Measurements from ENCODE around the gene DNASE1L2. TPM values are rescaled to one million over a fixed set of nuclear protein-coding genes. Genes with fewer than 3 reads are reported as not detected.

The DNASE1L2 gene
- polyA plus RNA-seq, 5 donors, result 0.60 to 1.2 (median 0.77) TPM

DNA sequence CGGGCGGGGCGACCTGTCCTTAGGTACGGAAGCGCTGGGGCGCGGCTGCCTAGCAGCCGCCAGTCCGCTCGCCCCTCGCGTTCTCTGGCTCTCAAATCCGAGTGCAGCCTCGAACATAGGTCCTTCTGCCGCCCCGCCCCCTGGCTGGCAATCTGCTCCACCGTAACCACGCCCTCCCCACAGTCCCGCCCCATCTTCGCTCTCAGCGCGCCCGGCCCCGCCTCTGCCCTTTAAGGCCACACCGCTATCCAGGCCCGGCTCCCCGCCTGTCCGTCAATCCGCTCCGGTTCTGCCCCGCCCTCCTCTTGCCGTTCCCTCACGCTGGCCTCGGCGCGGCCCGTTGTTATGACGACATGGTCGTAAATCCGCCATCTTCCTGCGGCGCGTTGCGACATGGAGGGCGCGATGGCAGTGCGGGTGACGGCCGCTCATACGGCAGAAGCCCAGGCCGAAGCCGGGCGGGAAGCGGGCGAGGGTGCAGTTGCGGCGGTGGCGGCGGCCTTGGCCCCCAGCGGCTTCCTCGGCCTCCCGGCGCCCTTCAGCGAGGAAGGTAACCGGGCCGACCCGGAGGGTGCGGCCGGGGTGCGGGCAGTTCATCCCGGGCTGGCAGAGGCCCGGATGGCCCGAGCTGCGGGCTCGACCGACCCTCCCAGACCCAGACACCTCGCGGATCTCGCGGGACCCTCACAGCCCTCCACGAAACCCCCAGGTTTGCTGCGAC is 12.9 kb upstream of the DNASE1L2 start, which contains the start of gene E4F1:
Gene E4F1 (plus strand): TSS at position 371 of the 721 bp plus-strand sequence. CDS start 23 bp downstream, at position 394.
- DNase-seq, result peak; percentile 98 to 99

DNA sequence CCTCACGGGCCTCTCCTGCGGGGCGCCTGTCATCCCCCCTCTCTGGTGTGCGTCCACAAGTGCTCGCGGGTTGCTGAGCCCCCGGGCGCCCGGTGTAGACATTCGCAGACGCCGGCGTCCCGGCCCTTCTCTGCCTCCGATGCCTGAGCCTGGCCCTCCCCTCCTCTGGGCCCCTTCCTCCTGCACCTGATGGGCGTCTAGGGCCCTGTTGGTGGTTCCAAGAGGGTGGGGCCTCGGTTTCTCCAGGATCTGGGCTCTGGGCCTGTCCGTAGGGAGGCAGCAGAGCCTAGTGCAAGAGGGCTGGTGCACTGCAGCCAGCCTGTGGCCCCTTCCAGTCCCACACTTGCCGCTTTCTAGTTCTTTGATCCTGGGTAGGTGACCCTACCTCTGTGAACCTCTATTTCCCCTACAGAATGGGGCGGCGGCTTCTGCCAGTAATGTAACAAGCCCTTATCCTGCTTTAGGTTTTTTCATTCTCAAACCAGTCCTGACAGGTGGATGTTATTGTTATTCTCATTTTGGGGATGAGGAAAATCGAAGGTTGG is 12.2 kb upstream of the DNASE1L2 start:
- no peak for DNase-seq

DNA sequence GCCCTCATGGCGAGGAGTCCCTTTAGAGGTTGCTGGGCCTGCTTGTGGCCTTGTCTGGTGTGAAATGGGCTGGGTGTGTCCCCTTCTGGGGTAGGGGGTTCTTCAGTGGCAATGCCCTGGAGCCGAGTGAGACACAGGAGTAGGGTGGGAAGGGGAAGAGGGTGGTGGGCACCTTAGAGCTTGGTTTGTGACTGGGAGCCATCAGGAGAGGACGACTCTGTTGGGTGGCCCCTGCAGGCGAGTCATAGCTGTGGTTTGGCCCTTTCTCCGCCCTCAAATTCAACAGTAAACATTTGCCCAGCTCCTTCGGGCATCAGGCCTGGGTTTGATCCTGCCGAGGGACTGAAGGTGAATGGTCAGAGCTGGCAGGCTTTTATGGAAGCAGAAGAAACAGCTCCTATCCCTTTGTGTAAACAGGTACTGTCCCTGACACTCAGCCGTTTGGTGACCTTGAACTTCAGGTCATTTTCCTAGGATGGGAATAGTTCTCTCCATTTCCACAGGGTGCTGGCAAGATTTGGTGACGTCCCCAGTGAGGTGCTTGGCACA is 9.9 kb upstream of the DNASE1L2 start:
- DNase-seq, result no peak

DNA sequence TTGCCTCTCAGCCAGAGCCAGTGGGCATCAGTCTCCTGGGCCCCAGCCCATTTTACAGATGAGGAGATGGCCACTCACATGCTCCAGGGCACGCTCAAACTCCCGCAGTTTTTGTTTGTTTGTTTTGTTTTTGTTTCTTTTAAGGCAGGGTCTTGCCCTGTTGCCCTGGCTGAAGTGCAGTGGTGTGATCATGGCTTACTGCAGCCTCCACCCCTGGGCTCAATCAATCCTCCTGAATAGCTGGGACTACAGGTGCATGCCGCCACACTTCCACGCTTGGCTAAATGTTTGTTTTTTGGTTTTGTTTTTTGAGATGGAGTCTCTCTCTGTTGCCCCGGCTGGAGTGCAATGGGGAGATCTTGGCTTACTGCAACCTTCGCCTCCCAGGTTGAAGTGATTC is 9.3 kb upstream of the DNASE1L2 start:
- DNase-seq, result no peak

DNA sequence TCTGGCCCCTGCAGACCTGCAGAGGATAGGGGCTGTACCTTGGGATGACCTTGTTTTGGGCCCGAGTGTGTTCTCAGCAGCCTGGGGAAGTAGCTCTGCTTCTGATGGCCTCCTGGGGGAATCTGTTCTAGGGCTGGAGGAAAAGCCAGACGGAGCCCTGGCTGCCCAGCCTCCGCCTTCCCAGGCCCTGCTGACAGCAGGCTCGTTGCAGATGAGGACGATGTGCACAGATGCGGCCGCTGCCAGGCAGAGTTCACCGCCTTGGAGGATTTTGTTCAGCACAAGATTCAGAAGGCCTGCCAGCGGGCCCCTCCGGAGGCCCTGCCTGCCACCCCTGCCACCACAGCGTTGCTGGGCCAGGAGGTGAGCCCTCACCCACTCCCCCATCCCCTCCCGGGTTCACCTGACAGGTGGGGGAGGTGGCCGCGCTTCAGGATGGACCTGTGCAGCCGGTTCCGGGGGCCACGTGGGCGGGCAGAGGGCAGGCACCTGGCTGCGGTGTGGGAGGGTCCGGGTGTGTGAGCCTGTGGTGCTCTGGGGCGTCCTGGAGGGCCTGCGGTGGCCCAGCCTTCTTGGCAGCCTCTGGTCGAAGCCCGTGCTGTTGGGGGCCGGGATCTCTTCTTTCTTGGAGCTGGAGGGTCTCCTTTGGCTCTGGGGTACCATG is 8.0 kb upstream of the DNASE1L2 start:
- no peak for DNase-seq

DNA sequence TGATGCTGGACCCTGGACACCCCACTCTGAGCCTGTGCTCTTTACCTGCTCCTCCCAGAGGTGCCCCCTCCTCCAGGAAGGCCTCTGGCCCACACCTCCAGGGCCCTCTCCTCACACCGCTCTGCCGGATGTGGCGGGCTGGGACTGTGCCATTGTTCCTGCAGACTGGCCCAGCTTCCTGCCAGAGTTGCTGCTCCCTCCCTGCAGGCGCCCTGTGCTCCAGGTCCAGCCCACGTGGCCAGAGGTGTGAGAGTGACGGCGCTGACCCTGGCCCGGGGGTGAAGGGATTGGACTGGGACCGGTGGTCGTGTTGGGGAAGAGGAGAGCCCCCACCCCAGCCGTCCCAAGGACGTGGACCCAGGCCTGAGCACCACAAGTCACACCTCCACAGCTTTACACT is 7.2 kb upstream of the DNASE1L2 start:
- DNase-seq, result no peak

DNA sequence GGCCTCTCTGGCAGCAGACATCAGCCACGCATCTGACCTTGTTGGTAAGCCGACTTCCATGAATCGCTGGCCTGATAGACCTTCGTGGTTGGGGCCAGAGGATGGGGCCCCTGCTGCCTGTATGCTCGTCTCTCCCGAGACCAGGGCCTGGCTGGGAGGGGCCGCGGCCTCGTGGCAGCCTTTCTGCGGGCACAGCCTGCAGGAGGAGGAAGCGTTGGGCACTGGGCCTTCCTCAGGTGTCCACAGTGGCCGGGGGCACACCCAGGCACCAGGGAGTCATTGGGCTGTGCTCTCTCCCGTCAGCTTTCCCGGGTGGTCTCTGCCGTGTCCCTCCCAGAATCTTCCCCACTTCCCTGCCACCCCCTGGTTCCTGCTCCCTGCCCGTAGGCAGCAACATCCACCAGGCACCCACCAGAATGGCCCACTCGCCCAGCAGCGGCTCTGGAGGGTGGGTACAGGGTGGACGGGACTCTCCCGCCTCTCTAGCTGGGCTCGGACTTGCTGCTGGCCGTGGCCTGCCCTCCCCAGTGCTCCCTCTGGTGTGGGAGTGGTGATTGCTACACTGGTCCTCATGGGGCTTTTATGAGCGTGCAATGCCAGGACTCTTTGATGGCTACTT is 6.5 kb upstream of the DNASE1L2 start:
- no peak for DNase-seq

DNA sequence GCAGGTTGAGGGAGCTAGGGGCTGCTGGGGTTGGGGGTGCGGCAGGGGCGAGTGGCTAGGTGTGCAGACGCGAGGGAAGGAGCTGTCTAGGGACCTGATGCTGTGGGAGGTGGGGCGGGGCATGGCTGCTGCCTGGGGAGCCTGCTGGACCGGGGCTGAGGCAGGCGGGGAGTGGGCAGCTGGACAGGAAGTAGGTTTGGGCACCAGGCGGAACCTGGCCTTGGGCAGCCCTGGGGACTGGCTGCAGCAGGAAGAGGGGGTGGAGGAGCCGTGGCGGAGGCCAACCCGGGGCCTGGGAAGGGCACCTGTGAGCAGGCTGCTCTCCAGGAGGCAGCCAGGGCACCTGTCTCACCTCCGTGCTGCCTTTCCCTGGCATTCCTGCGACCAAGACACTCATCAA is 5.9 kb upstream of the DNASE1L2 start:
- no peak for DNase-seq

DNA sequence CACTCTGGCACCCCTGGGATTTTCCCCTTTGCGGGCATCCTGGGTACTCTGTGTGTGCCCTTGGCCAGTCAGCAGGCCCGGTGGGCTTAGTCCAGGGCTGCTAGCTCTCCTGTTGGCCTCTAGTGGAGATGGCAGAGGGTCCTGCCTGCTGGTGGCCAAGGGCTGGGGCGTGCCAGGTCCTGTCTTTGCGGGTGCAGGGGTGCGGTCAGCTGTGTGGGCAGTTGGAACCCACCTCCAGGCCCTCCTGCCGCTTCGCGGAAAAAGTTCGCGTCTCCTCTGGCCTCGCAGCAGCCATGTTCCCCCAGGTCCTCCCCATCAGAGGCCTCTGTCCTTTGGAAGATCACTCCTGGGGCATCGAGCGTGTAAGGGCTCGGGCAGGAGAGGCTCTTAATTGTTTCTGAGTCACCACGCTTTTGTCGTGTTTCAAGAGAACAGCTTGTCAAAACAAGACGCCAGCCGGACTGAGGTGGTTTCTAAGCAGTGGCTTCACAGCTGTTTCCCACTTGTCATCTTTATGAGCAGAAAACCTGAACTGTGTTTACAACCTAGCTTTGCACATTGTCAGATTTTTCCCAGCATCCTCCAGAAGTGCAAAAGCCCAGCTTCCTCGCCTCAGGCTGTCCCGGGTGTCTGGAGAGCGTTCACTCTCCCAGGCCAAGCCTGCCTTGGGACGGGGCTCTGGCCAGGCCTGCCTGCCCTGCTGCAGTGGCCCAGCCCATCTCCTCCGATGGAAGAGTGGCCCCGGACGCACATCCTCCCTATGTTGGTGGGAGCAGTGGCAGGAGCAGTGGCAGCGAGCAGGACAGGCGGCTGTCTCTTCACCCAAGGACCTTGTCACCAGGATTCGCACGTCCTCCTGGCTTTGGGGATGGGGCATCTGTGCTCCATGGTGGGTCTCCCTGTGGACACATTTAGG is 5.0 kb upstream of the DNASE1L2 start:
- no peak for DNase-seq

DNA sequence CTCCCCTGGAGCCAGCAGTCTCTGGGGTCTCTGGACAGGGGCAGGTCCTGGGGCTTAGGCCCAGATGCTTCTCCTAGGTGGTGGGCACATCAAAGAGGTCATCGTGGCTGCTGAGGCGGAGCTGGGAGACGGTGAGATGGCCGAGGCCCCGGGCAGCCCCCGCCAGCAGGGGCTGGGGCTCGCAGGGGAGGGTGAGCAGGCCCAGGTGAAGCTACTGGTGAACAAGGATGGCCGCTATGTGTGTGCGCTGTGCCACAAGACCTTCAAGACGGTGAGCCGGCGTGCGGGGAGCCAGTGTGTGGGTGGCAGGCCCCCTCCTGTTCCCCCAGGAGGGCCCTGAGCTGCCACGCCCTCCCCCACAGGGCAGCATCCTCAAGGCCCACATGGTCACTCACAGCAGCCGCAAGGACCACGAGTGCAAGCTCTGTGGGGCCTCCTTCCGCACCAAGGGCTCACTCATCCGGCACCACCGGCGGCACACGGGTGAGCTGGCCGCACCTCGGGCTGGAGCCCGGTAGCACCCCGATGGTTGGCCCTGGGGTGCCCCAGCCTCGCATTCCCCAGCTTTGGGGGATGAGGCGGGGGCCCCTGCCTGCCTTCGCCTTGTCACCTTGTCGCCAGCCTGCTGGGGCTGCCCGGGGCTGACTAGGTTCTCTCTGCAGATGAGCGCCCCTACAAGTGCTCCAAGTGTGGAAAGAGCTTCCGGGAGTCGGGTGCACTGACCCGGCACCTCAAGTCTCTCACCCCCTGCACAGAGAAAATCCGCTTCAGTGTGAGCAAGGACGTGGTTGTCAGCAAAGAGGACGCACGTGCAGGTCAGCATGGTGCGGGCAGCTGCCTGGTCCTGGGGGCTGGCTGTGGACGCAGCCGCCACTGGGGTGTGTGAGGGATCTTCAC is 3.9 kb upstream of the DNASE1L2 start:
- no peak for DNase-seq

DNA sequence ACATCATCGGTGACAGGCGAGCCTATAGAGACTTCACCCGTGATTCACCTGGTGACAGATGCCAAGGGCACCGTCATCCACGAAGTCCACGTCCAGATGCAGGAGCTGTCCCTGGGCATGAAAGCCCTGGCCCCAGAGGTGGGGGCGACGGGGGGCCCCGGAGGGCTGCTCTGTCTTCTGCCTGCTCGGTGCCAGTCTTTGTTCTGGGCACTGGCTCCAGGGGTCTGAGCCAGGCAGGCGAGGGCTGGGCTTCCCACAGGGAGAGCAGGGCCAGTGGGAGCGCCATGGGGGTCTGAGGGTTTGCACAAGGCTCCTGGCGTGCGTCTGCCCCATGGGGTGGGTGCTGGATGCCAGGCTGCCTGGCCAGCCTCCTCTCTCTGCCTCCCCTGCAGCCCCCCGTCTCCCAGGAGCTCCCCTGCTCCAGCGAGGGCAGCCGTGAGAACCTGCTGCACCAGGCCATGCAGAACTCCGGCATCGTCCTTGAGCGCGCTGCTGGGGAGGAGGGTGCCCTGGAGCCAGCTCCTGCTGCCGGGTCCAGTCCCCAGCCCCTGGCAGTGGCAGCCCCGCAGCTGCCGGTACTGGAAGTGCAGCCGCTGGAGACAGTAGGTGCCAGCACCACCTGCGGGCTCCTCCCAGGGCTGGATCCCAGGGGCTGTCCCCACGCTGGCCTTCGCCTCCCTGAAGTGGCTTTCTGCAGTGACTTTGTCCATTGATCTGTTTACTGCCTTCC is 3.0 kb upstream of the DNASE1L2 start:
- DNase-seq, result no peak

DNA sequence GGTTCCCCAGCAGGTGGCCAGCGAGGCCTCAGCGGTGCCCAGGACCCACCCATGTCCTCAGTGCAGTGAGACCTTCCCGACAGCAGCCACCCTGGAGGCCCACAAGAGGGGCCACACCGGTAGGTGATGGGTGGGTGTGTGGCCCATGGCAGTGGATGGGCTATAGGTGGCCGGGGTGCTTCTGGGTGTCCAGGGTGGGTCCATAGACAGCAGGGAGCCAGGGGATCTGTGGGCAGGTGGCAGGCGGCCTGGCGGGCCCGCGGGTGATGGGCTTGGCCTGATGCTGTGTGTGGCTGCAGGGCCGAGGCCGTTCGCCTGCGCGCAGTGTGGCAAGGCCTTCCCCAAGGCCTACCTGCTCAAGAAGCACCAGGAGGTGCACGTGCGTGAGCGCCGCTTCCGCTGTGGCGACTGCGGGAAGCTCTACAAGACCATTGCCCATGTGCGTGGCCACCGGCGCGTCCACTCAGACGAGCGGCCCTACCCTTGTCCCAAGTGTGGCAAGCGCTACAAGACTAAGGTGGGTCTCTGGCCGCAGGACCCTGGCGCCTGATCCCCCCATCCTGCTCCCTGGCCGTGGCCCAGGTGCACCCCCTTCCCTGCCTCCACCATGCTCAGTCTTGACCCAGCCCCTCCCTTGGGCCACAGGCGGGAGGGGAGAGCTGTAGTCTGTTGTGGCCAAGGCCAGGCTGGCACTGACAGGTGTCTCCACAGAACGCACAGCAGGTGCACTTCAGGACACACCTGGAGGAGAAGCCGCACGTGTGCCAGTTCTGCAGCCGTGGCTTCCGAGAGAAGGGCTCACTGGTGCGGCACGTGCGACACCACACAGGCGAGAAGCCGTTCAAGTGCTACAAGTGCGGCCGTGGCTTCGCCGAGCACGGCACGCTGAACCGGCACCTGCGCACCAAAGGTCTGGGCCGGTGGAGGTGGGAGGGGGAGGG is 2.1 kb upstream of the DNASE1L2 start:
- DNase-seq, result no peak

DNA sequence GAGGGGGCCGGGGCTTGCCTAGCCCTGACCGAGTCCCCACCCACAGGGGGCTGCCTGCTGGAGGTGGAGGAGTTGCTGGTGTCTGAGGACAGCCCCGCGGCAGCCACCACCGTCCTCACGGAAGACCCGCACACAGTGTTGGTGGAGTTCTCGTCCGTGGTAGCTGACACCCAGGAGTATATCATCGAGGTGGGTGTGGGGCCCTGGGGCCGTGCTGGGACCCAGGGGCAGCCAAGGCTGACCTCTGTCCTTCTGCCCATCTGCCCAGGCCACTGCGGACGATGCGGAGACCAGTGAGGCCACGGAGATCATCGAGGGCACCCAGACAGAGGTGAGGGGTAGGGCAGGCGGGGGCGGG is 1.5 kb upstream of the DNASE1L2 start:
- DNase-seq, result no peak

DNA sequence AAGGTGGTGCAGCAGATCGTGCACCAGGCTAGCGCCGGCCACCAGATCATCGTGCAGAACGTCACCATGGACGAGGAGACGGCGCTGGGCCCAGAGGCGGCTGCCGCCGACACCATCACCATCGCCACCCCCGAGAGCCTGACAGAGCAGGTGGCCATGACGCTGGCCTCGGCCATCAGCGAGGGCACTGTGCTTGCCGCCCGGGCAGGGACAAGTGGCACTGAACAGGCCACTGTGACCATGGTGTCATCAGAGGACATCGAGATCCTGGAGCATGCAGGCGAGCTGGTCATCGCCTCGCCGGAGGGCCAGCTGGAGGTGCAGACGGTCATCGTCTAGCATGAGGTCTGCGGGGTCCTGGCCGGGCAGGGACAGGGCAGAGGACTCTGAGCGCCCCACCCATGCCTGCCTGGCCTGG is 1.0 kb upstream of the DNASE1L2 start:
- DNase-seq, result no peak

DNA sequence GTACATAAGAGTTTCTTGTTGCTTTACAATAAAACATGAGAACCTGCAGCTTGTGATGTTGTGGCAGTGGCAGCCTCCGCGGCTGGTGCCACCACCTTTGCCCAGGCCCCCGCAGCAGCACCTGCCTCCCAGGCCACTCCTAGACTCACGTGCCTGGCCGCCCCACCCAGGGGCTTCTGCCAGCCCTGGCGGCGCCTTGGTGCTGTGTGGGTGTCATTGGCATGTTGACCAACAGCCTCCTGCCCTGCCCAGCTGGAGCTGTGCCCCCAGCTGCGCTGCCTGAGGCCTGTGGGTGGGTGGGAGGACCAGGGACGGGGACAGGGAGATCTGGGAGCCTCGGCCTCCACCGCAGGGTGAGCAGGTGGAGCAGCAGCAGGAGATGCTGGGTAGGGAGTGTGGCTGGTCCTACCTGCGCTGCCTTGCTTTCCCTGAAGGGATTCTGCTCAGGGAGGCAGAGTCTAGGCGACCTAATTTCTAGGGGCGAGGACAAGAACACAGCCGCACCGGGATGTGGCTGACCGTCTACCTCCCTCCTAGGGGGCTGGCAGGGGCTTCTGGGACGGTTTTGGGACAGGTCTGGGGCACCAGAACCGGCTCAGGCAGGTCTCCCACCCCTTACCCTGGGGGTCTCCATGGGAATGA is 428 bp upstream of the DNASE1L2 start:
- DNase-seq, result no peak

DNA sequence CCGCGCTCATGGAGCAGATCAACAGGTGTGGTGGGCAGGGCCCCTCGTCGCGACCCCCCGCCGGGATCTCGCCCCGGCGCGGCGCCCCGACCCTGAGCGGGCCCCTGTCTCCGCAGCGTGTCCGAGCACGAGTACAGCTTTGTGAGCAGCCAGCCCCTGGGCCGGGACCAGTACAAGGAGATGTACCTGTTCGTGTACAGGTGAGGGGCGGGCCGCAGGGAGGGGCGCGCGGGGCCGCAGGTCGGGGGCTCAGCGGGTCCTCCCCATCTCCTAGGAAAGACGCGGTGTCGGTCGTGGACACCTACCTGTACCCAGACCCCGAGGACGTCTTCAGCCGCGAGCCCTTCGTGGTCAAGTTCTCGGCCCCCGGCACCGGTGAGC is 848 bp downstream of the DNASE1L2 start:
- DNase-seq, result no peak

DNA sequence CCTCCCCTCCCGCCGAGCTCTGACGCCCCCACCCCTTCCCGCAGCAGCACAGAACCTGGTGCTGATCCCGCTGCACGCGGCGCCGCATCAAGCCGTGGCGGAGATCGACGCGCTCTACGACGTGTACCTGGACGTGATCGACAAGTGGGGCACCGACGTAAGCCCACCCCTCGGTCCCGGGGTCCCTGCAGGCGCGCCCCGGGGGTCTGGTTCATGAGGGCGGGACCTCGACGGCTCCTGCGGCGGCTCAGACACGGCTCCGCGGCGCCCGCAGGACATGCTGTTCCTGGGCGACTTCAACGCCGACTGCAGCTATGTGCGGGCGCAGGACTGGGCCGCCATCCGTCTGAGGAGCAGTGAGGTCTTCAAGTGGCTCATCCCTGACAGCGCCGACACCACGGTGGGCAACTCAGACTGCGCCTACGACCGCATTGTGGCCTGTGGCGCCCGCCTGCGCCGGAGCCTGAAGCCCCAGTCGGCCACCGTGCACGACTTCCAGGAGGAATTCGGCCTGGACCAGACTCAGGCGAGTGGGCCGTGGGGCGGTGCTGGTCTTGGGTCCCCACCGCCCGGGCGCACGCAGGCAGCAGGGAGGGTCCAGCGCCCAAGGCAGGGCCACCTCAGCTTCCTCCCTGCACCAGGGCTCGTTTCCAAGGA is 1.4 kb downstream of the DNASE1L2 start:
- DNase-seq, result no peak
